IMR-90 (cell line): ENCODE data around the gene SMIM5. TPM values are rescaled to one million over a fixed set of nuclear protein-coding genes. Genes with fewer than 3 reads are reported as not detected.

ENCODE experiments used
- ATAC-seq: fragments of 200-7000 bp; cut with Tn5 transposase; 2 replicates; pipeline ENCODE4 v1.9.1; 2020; ENCODE audit warnings: low read depth, mild to moderate bottlenecking, moderate library complexity
- BruUV-seq: library from RNA; stranded (reverse); fragments of 400-500 nt; replicated peaks from 2 replicates; lab custom pipeline; 2021; lab: Mats Ljungman, UMichigan
- CTCF ChIA-PET: fragments of 300-600 bp; formaldehyde crosslinking; extraction: SDS; loops from one replicate; lab custom pipeline; 2021; ENCODE audit warnings: antibody characterized with exemption; lab: Yijun Ruan, JAX
- POLR2A ChIA-PET: fragments of 300-600 bp; sonication (Branson Sonifier 250); formaldehyde crosslinking; loops from one replicate; lab custom pipeline; 2022; ENCODE audit warnings: antibody characterized with exemption; ENCODE audit not compliant: unreplicated experiment; lab: Charles Lee
- DNase-seq: peaks from one replicate; pipeline ENCODE4 v3.0.0; 2013
- H2AFZ ChIP-seq: replicated peaks from 2 replicates; pipeline ENCODE3; 2013; ENCODE audit warnings: low read length, mild to moderate bottlenecking; ENCODE audit not compliant: poor library complexity
- H2AK5ac ChIP-seq: 2 replicates; pipeline ENCODE4 v1.6.1; 2013; ENCODE audit warnings: low read depth, low read length, inconsistent platforms
- H2AK9ac ChIP-seq: replicated peaks from 2 replicates; pipeline ENCODE3; 2013; ENCODE audit warnings: mild to moderate bottlenecking, low read depth, low read length, moderate library complexity; ENCODE audit not compliant: poor library complexity
- H2BK120ac ChIP-seq: 2 replicates; pipeline ENCODE4 v1.6.1; 2013; ENCODE audit warnings: low read depth, low read length, inconsistent platforms
- H2BK15ac ChIP-seq: 3 replicates; pipeline ENCODE4 v1.6.1; 2013; ENCODE audit warnings: low read depth, low read length, inconsistent platforms
- H2BK20ac ChIP-seq: 2 replicates; pipeline ENCODE4 v1.6.1; 2013; ENCODE audit warnings: low read depth, mild to moderate bottlenecking, inconsistent platforms, low read length, moderate library complexity
- H2BK5ac ChIP-seq: 2 replicates; pipeline ENCODE4 v1.6.1; 2013; ENCODE audit warnings: mild to moderate bottlenecking, low read depth, low read length, inconsistent platforms; ENCODE audit not compliant: poor library complexity, severe bottlenecking
- H3K14ac ChIP-seq: replicated peaks from 2 replicates; pipeline ENCODE4 v1.6.1; 2013; ENCODE audit warnings: low read depth, low read length, inconsistent platforms
- H3K18ac ChIP-seq: 2 replicates; pipeline ENCODE4 v1.6.1; 2013; ENCODE audit warnings: low read depth, low read length, control low read depth
- H3K23ac ChIP-seq: 2 replicates; pipeline ENCODE4 v1.6.1; 2013; ENCODE audit warnings: low read depth, low read length, inconsistent platforms
- H3K27ac ChIP-seq: 2 replicates; pipeline ENCODE4 v1.5.1; 2013; ENCODE audit warnings: mild to moderate bottlenecking, control low read depth, low read length; ENCODE audit not compliant: insufficient read depth
- H3K27me3 ChIP-seq: 2 replicates; pipeline ENCODE4 v1.6.1; 2013; ENCODE audit warnings: low read length; ENCODE audit not compliant: control insufficient read depth, insufficient read depth
- H3K36me3 ChIP-seq: 2 replicates; pipeline ENCODE4 v1.6.1; 2013; ENCODE audit warnings: low read length, mixed read lengths; ENCODE audit not compliant: control insufficient read depth, insufficient read depth
- H3K4ac ChIP-seq: 2 replicates; pipeline ENCODE4 v1.6.1; 2013; ENCODE audit warnings: low read depth, low read length, inconsistent platforms
- H3K4me1 ChIP-seq: 2 replicates; pipeline ENCODE4 v1.6.1; 2013; ENCODE audit warnings: low read length, mixed read lengths; ENCODE audit not compliant: control insufficient read depth, insufficient read depth
- H3K4me2 ChIP-seq: 2 replicates; pipeline ENCODE4 v1.6.1; 2013; ENCODE audit warnings: low read depth, mild to moderate bottlenecking, control low read depth, low read length, moderate library complexity
- H3K4me3 ChIP-seq: 2 replicates; pipeline ENCODE4 v1.5.1; 2013; ENCODE audit warnings: low read depth, mild to moderate bottlenecking, control low read depth, low read length, moderate library complexity; ENCODE audit not compliant: insufficient read depth
- H3K56ac ChIP-seq: 2 replicates; pipeline ENCODE4 v1.6.1; 2013; ENCODE audit warnings: low read length, inconsistent platforms; ENCODE audit not compliant: insufficient read depth; ENCODE audit errors: extremely low read depth
- H3K79me1 ChIP-seq, 2 experiments: 2 replicates each; pipeline ENCODE4 v1.6.1; 2013; ENCODE audit warnings: low read length in 2 of 2, inconsistent platforms in 1 of 2, low read depth in 1 of 2
- H3K9ac ChIP-seq: 2 replicates; pipeline ENCODE4 v1.6.1; 2013; ENCODE audit warnings: low read depth, low read length, control low read depth
- H3K9me1 ChIP-seq: 2 replicates; pipeline ENCODE4 v1.6.1; 2013; ENCODE audit warnings: low read length, inconsistent platforms; ENCODE audit not compliant: insufficient read depth
- H3K9me3 ChIP-seq: 2 replicates; pipeline ENCODE4 v1.6.1; 2013; ENCODE audit warnings: low read length; ENCODE audit not compliant: control insufficient read depth, insufficient read depth
- H4K20me1 ChIP-seq: 2 replicates; pipeline ENCODE4 v1.6.1; 2013; ENCODE audit warnings: low read length, inconsistent platforms; ENCODE audit not compliant: insufficient read depth
- H4K5ac ChIP-seq: 2 replicates; pipeline ENCODE4 v1.6.1; 2013; ENCODE audit warnings: mild to moderate bottlenecking, low read depth, low read length, control low read depth
- H4K8ac ChIP-seq, 2 experiments: 2 replicates each; pipeline ENCODE4 v1.6.1; 2013; ENCODE audit warnings: low read depth in 2 of 2, low read length in 2 of 2, control low read depth in 1 of 2, inconsistent platforms in 1 of 2
- H4K91ac ChIP-seq: 2 replicates; pipeline ENCODE4 v1.6.1; 2013; ENCODE audit warnings: low read depth, low read length, inconsistent platforms; ENCODE audit not compliant: insufficient read depth
- BHLHE40 ChIP-seq: fragments of 150-350 bp; IDR thresholded peaks from 2 replicates; pipeline ENCODE4 v1.6.1; 2016; ENCODE audit warnings: mild to moderate bottlenecking, low read depth, low read length
- CEBPB ChIP-seq: IDR thresholded peaks from 2 replicates; pipeline ENCODE4 v1.6.1; 2012; ENCODE audit warnings: low read depth, low read length, improper control_type of control experiment
- CHD1 ChIP-seq: IDR thresholded peaks from 2 replicates; pipeline ENCODE4 v1.6.1; 2012; ENCODE audit warnings: low read depth, low read length, improper control_type of control experiment
- CTCF ChIP-seq: conservative IDR thresholded peaks from 2 replicates; pipeline ENCODE4 v1.5.1; 2012; ENCODE audit warnings: mild to moderate bottlenecking, low read depth, low read length, improper control_type of control experiment
- ELK1 ChIP-seq: fragments of 150-350 bp; IDR thresholded peaks from 2 replicates; pipeline ENCODE4 v1.6.1; 2016; ENCODE audit warnings: low read depth, mild to moderate bottlenecking, low read length, moderate library complexity, borderline replicate concordance
- FOS ChIP-seq: fragments of 150-350 bp; IDR thresholded peaks from 2 replicates; pipeline ENCODE4 v1.6.1; 2016; ENCODE audit warnings: low read depth, low read length
- MAZ ChIP-seq: IDR thresholded peaks from 2 replicates; pipeline ENCODE4 v1.6.1; 2012; ENCODE audit warnings: low read depth, mild to moderate bottlenecking, low read length, improper control_type of control experiment, moderate library complexity, borderline replicate concordance
- MXI1 ChIP-seq: IDR thresholded peaks from 2 replicates; pipeline ENCODE4 v1.6.1; 2012; ENCODE audit warnings: low read depth, mild to moderate bottlenecking, low read length, moderate library complexity, borderline replicate concordance
- NFE2L2 ChIP-seq: fragments of 150-350 bp; IDR thresholded peaks from 2 replicates; pipeline ENCODE4 v1.6.1; 2016; ENCODE audit warnings: low read depth, mild to moderate bottlenecking, low read length
- POLR2A ChIP-seq: IDR thresholded peaks from 2 replicates; pipeline ENCODE4 v1.6.1; 2012; ENCODE audit warnings: mild to moderate bottlenecking, low read depth, low read length
- RAD21 ChIP-seq: IDR thresholded peaks from 2 replicates; pipeline ENCODE4 v1.6.1; 2012; ENCODE audit warnings: low read length, improper control_type of control experiment
- RCOR1 ChIP-seq: IDR thresholded peaks from 2 replicates; pipeline ENCODE4 v1.6.1; 2012; ENCODE audit warnings: mild to moderate bottlenecking, low read length, improper control_type of control experiment; ENCODE audit not compliant: insufficient replicate concordance
- RFX5 ChIP-seq: IDR thresholded peaks from 2 replicates; pipeline ENCODE4 v1.8.0; 2012; ENCODE audit warnings: low read depth, mild to moderate bottlenecking, low read length, moderate library complexity
- SMC3 ChIP-seq: fragments of 150-350 bp; IDR thresholded peaks from 2 replicates; pipeline ENCODE4 v1.6.1; 2016; ENCODE audit warnings: low read depth, mild to moderate bottlenecking, antibody characterized with exemption, low read length, moderate library complexity
- USF2 ChIP-seq: fragments of 150-350 bp; IDR thresholded peaks from 2 replicates; pipeline ENCODE4 v1.6.1; 2017; ENCODE audit warnings: mild to moderate bottlenecking, antibody characterized with exemption, low read length, low read depth
- WGBS, 2 experiments: methylation state at CpG; one replicate each; pipeline versions ENCODE4 v1.1.5 to v1.1.7; 2013; ENCODE audit warnings: missing lambda C conversion rate in 2 of 2; ENCODE audit not compliant: insufficient read length in 1 of 2; ENCODE audit errors: extremely low coverage in 2 of 2; 5-methylcytosine and 5-hydroxymethylcytosine counted together
- dilution Hi-C: fragments of 300-500 bp; cut with HindIII; formaldehyde crosslinking; loops from one replicate; pipeline ENCODE4 v1.14.3; 2018; ENCODE audit warnings: low sequenced_read_pairs; ENCODE audit not compliant: unreplicated experiment
- in situ Hi-C: fragments of 300-500 bp; cut with MboI; formaldehyde crosslinking; loops from 3 replicates; pipeline ENCODE4 v1.14.3; 2019; ENCODE audit warnings: low sequenced_read_pairs, inconsistent platforms, mixed read lengths
- intact Hi-C: fragments of 100-400 bp; cut with micrococcal nuclease; formaldehyde crosslinking; loops from 2 replicates; pipeline ENCODE4 v1.10.0; 2022
- polyA plus RNA-seq, 3 experiments: library from polyadenylated mRNA; depleted of rRNA; stranded (reverse); fragments of >200 nt; gene quantifications; 2 replicates each; pipeline ENCODE4 v1.2.3, GENCODE V29; 2012; ENCODE audit warnings: low replicate concordance in 1 of 3
- total RNA-seq: library from RNA; depleted of rRNA; stranded (reverse); fragments of >200 nt; gene quantifications from 2 replicates; pipeline ENCODE4 v1.2.3, GENCODE V29; 2012

SMIM5 gene
- total and polyA plus RNA-seq, 2 of the 4 experiments (the other 2 are of a cell fraction), result not detected

GRCh38 chr17:75652934-75653549 lies 19.8 kb downstream of the SMIM5 start:
- WGBS, 2 experiments, result no CpG with 5 or more reads among the region's 6 CpGs

More at GRCh38 chr17:75652934-75653549, 19.8 kb downstream of the SMIM5 start:
- ATAC-seq, result peak; percentile 89
- H3K4me3 ChIP-seq, result no peak overlapping the region
- H2AK9ac ChIP-seq, result peak overlapping the region; percentile 37
- H2AK5ac ChIP-seq, result no peak overlapping the region
- H4K91ac ChIP-seq, result no peak overlapping the region
- no peaks in the 10 kb centered on the region for H4K20me1 ChIP-seq
- in situ Hi-C loops (no loop called here), dilution Hi-C loops (no loop called here), intact Hi-C loops (no loop called here)
- no peak overlapping the region for H3K9ac ChIP-seq
- H4K5ac ChIP-seq, result no peak overlapping the region
- H3K14ac ChIP-seq, result no peak overlapping the region
- CTCF ChIA-PET, result interaction anchor here (0.6 to 1.6 kb wide), 3 partner anchors 19 to 97 kb away, joined by 3 to 12 read pairs (median 4); no protein-coding TSS in a partner anchor
- H2AFZ ChIP-seq, result peak overlapping the region; percentile 74
- H3K27me3 ChIP-seq, result no peaks in the 10 kb centered on the region
- H2BK5ac ChIP-seq, result no peak overlapping the region
- H3K9me3 ChIP-seq, result no peaks in the 10 kb centered on the region
- no TSS peak for BruUV-seq
- H3K18ac ChIP-seq, result no peak overlapping the region
- H3K27ac ChIP-seq, result no peak overlapping the region
- H2BK120ac ChIP-seq, result no peak overlapping the region
- no peak overlapping the region for H2BK20ac ChIP-seq
- no peak overlapping the region for H3K4me2 ChIP-seq
- no peak overlapping the region for H3K56ac ChIP-seq
- 0 out of 4 replicates have a peak overlapping the region, but pooled peaks of 1 of the 2 experiments have one; percentile 44 for H4K8ac ChIP-seq
- H3K4ac ChIP-seq, result no peak overlapping the region
- DNase-seq, result peak; percentile 27
- H3K36me3 ChIP-seq, result peaks cover 40% of the 10 kb centered on the region
- H2BK15ac ChIP-seq, result no peak overlapping the region
- H3K79me1 ChIP-seq, result no peaks in the 10 kb centered on the region
- no peaks in the 10 kb centered on the region for H3K4me1 ChIP-seq
- no peaks in the 10 kb centered on the region for H3K9me1 ChIP-seq
- POLR2A ChIA-PET, result no interaction called here
- TF ChIP-seq RAD21 (peak; percentile 53), BHLHE40 (no peak), NFE2L2 (no peak), CEBPB (no peak), RFX5 (no peak), CTCF (peak; percentile 62), MAZ (no peak), ELK1 (no peak), FOS (no peak), POLR2A (no peak), MXI1 (no peak), RCOR1 (no peak), CHD1 (no peak), SMC3 (peak; percentile 27; the same call in 1 of the 2 replicates), USF2 (no peak)
- H3K23ac ChIP-seq, result no peak overlapping the region
